ENCODE results near the gene HOXC13.

- TF ChIP-seq, protein P1, sequence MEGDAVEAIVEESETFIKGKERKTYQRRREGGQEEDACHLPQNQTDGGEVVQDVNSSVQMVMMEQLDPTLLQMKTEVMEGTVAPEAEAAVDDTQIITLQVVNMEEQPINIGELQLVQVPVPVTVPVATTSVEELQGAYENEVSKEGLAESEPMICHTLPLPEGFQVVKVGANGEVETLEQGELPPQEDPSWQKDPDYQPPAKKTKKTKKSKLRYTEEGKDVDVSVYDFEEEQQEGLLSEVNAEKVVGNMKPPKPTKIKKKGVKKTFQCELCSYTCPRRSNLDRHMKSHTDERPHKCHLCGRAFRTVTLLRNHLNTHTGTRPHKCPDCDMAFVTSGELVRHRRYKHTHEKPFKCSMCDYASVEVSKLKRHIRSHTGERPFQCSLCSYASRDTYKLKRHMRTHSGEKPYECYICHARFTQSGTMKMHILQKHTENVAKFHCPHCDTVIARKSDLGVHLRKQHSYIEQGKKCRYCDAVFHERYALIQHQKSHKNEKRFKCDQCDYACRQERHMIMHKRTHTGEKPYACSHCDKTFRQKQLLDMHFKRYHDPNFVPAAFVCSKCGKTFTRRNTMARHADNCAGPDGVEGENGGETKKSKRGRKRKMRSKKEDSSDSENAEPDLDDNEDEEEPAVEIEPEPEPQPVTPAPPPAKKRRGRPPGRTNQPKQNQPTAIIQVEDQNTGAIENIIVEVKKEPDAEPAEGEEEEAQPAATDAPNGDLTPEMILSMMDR (IDR thresholded peaks at IDR 0.05), result no peak
- no peak for TF ChIP-seq POLR2A (IDR thresholded peaks at IDR 0.05)
These were observed 13.9 kb upstream of the HOXC13 start for GRCh38 chr12:53924521-53925405.

Measured in testis (tissue), 2 donors.